Neural cell (in vitro differentiated cells): ENCODE data around the gene SYT13. TPM values are rescaled to one million over a fixed set of nuclear protein-coding genes. Genes with fewer than 3 reads are reported as not detected.

Experiments
- H2AFZ ChIP-seq: fragments of 200-600, 300-800 bp; sonication (generic), shearing (Covaris generic); 2 replicates; pipeline ENCODE4 v1.6.0; 2014; ENCODE audit warnings: low read depth, mild to moderate bottlenecking, antibody characterized with exemption, low read length, moderate library complexity
- H3F3A ChIP-seq: fragments of 200-600 bp; shearing (Covaris generic); 2 replicates; pipeline ENCODE4 v1.6.1; 2016; ENCODE audit warnings: mild to moderate bottlenecking, moderate library complexity, mixed read lengths, antibody characterized with exemption, low read length; ENCODE audit not compliant: insufficient read depth, poor library complexity, severe bottlenecking
- H3K27ac ChIP-seq: fragments of 200-600, 300-800 bp; sonication (generic), shearing (Covaris generic); 2 replicates; pipeline ENCODE4 v1.5.1; 2014; ENCODE audit warnings: mild to moderate bottlenecking, low read length, moderate library complexity
- H3K27me3 ChIP-seq: fragments of 300-800, 200-600 bp; sonication (generic), shearing (Covaris generic); 2 replicates; pipeline ENCODE4 v1.6.0; 2014; ENCODE audit warnings: mild to moderate bottlenecking, low read depth, low read length, moderate library complexity; ENCODE audit not compliant: insufficient read depth
- H3K36me3 ChIP-seq: fragments of 300-800, 200-600 bp; sonication (generic), shearing (Covaris generic); 2 replicates; pipeline ENCODE4 v1.5.1; 2014; ENCODE audit warnings: mild to moderate bottlenecking, antibody characterized with exemption, low read length, moderate library complexity; ENCODE audit not compliant: insufficient read depth
- H3K4me2 ChIP-seq: fragments of 300-800, 200-600 bp; sonication (generic), shearing (Covaris generic); 2 replicates; pipeline ENCODE4 v1.6.0; 2014; ENCODE audit warnings: mild to moderate bottlenecking, low read length
- H3K4me3 ChIP-seq: fragments of 300-800, 200-600 bp; sonication (generic), shearing (Covaris generic); 2 replicates; pipeline ENCODE4 v1.5.1; 2014; ENCODE audit warnings: mild to moderate bottlenecking, low read length, moderate library complexity
- H3K79me2 ChIP-seq: fragments of 200-600 bp; shearing (Covaris generic); replicated peaks from 2 replicates; pipeline ENCODE4 v1.6.0; 2014; ENCODE audit warnings: mild to moderate bottlenecking, low read length, moderate library complexity; ENCODE audit not compliant: insufficient read depth
- H3K9ac ChIP-seq: fragments of 300-800, 200-600 bp; sonication (generic), shearing (Covaris generic); 2 replicates; pipeline ENCODE4 v1.6.1; 2016; ENCODE audit warnings: mild to moderate bottlenecking, low read length, mixed read lengths
- H3K9me2 ChIP-seq: fragments of 200-600 bp; shearing (Covaris generic); 2 replicates; pipeline ENCODE4 v1.6.1; 2016; ENCODE audit warnings: mild to moderate bottlenecking, low read length, mixed read lengths; ENCODE audit not compliant: insufficient read depth
- H3K9me3 ChIP-seq: fragments of 200-600, 300-800 bp; sonication (generic), shearing (Covaris generic); 2 replicates; pipeline ENCODE4 v1.6.1; 2016; ENCODE audit warnings: mild to moderate bottlenecking, mixed run types, low read length, moderate library complexity, mixed read lengths
- H4K20me1 ChIP-seq: fragments of 200-600 bp; shearing (Covaris generic); 2 replicates; pipeline ENCODE4 v1.6.1; 2016; ENCODE audit warnings: mild to moderate bottlenecking, mixed run types; ENCODE audit not compliant: insufficient read depth
- CTCF ChIP-seq: fragments of 450-650 bp; IDR thresholded peaks from 2 replicates; pipeline ENCODE4 v1.5.1; 2014; ENCODE audit warnings: antibody characterized with exemption, mild to moderate bottlenecking, moderate library complexity; ENCODE audit not compliant: poor library complexity, severe bottlenecking
- EP300 ChIP-seq: fragments of 450-650 bp; conservative IDR thresholded peaks from 2 replicates; pipeline ENCODE4 v1.6.1; 2014; ENCODE audit warnings: antibody characterized with exemption, mild to moderate bottlenecking, moderate library complexity; ENCODE audit not compliant: poor library complexity, severe bottlenecking
- EZH2 ChIP-seq: fragments of 200-600, 300-800 bp; shearing (Covaris generic), sonication (generic); IDR thresholded peaks from 2 replicates; pipeline ENCODE4 v1.6.1; 2014; ENCODE audit warnings: antibody characterized with exemption, low read length, borderline replicate concordance, mild to moderate bottlenecking; ENCODE audit not compliant: insufficient read depth, poor library complexity, severe bottlenecking
- MXI1 ChIP-seq: fragments of 450-650 bp; conservative IDR thresholded peaks from 2 replicates; pipeline ENCODE4 v1.6.1; 2014; ENCODE audit warnings: antibody characterized with exemption, mild to moderate bottlenecking; ENCODE audit not compliant: poor library complexity, severe bottlenecking
- POLR2AphosphoS5 ChIP-seq: IDR thresholded peaks from 2 replicates; pipeline ENCODE4 v1.6.1; 2012
- RAD21 ChIP-seq: fragments of 450-650 bp; conservative IDR thresholded peaks from 2 replicates; pipeline ENCODE4 v1.6.1; 2014; ENCODE audit warnings: antibody characterized with exemption, mild to moderate bottlenecking, moderate library complexity
- REST ChIP-seq: IDR thresholded peaks from 2 replicates; pipeline ENCODE4 v1.6.1; 2012; ENCODE audit warnings: borderline replicate concordance
- SMC3 ChIP-seq: fragments of 450-650 bp; conservative IDR thresholded peaks from 2 replicates; pipeline ENCODE4 v1.6.1; 2014; ENCODE audit warnings: antibody characterized with exemption, mild to moderate bottlenecking, moderate library complexity; ENCODE audit not compliant: poor library complexity
- TAF1 ChIP-seq: IDR thresholded peaks from 2 replicates; pipeline ENCODE4 v1.6.1; 2012; ENCODE audit warnings: low read depth
- polyA plus RNA-seq: library from polyadenylated mRNA; depleted of rRNA; stranded (reverse); fragments of >200 nt; gene quantifications from 2 replicates; pipeline ENCODE4 v1.2.3, GENCODE V29; 2014

SYT13 gene
- polyA plus RNA-seq, 1 donor from 2014 or later, result 60.8 TPM

GRCh38 chr11:45296075-45296474 is 9.9 kb upstream of the SYT13 start:
- no peak overlapping the region for H3K27ac ChIP-seq
- no peaks in the 10 kb centered on the region for H3K36me3 ChIP-seq
- H3K9me3 ChIP-seq, result no peaks in the 10 kb centered on the region
- H3K9me2 ChIP-seq, result no peaks in the 10 kb centered on the region
- TF ChIP-seq RAD21 (no peak), MXI1 (no peak), REST (no peak), CTCF (no peak), EZH2 (no peak)
- H4K20me1 ChIP-seq, result no peaks in the 10 kb centered on the region
- H3K4me2 ChIP-seq, result no peak overlapping the region
- H2AFZ ChIP-seq, result no peak overlapping the region
- H3K27me3 ChIP-seq, result no peaks in the 10 kb centered on the region
- H3K9ac ChIP-seq, result no peak overlapping the region
- H3F3A ChIP-seq, result no peaks in the 10 kb centered on the region
- no peaks in the 10 kb centered on the region for H3K79me2 ChIP-seq
- no peak overlapping the region for H3K4me3 ChIP-seq

GRCh38 chr11:45294499-45294898 is 8.4 kb upstream of the SYT13 start:
- Histone ChIP-seq H3F3A (no peaks in the 10 kb centered on the region), H3K4me3 (no peak overlapping the region), H3K9me2 (no peaks in the 10 kb centered on the region), H4K20me1 (no peaks in the 10 kb centered on the region), H3K27me3 (no peaks in the 10 kb centered on the region), H3K9ac (no peak overlapping the region), H3K9me3 (no peaks in the 10 kb centered on the region), H3K4me2 (no peak overlapping the region), H2AFZ (no peak overlapping the region), H3K27ac (no peak overlapping the region), H3K36me3 (no peaks in the 10 kb centered on the region), H3K79me2 (no peaks in the 10 kb centered on the region)
- TF ChIP-seq EZH2 (no peak), TAF1 (no peak), EP300 (no peak), MXI1 (no peak), POLR2AphosphoS5 (no peak), CTCF (no peak), REST (no peak), SMC3 (no peak), RAD21 (no peak)
